ENCODE results near the gene SMG1.
"Not testable (repeated sequence)": the region's sequence is repeated elsewhere in the genome, so short reads cannot be mapped to it uniquely, and the experiment has no call there.

SMG1 gene

DNA sequence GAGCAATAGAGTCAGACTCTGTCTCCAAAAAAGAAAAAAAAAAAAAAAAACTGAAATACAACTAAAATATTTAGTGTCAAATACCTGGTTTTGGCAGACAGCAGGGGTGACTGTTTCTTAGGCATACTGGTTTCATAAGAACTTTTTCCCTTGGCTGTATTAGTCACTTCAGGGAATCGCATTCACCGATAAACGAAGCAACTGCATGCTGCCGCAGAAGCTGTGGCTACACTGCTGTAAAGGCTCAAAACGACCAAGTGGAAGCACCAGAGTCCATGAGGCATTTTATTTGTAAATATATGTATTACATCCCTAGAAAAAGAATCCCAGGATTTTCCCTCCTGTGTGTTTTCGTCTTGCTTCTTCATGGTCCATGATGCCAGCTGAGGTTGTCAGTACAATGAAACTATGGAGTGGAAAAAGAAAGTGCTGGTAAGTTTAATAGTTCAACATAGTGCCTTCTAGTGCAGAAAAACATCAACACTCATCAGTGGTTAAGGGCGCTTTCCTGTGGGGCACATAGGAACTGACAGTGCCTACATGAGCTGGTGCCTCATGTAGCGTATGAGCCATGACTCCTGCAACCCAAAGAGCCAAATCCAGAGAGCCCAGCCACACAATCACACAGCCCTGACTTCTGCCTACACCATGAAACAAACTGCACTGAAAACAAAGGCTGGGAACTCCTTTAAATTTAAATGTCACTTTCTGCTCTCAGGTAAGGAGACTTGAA lies 143.3 kb downstream of the SMG1 start:
- H4K20me1 ChIP-seq (ENCODE audit: insufficient read depth, low read length) = peaks cover 5% of the 10 kb centered on the region; the same call in 1 of the 2 replicates
- no peaks in the 10 kb centered on the region for H3K9me3 ChIP-seq (ENCODE audit: low read length)
- H3K27me3 ChIP-seq (ENCODE audit: insufficient read depth, low read length) = no peaks in the 10 kb centered on the region
- H3K4me3 ChIP-seq (ENCODE audit: low read depth, low read length, poor library complexity, severe bottlenecking) = no peak overlapping the region
- H3K27ac ChIP-seq (ENCODE audit: low read depth, low read length, poor library complexity, severe bottlenecking) = no peak overlapping the region
- TF ChIP-seq, protein P1, sequence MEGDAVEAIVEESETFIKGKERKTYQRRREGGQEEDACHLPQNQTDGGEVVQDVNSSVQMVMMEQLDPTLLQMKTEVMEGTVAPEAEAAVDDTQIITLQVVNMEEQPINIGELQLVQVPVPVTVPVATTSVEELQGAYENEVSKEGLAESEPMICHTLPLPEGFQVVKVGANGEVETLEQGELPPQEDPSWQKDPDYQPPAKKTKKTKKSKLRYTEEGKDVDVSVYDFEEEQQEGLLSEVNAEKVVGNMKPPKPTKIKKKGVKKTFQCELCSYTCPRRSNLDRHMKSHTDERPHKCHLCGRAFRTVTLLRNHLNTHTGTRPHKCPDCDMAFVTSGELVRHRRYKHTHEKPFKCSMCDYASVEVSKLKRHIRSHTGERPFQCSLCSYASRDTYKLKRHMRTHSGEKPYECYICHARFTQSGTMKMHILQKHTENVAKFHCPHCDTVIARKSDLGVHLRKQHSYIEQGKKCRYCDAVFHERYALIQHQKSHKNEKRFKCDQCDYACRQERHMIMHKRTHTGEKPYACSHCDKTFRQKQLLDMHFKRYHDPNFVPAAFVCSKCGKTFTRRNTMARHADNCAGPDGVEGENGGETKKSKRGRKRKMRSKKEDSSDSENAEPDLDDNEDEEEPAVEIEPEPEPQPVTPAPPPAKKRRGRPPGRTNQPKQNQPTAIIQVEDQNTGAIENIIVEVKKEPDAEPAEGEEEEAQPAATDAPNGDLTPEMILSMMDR (IDR thresholded peaks at IDR 0.05; ENCODE audit: low read length) = no peak
- TF ChIP-seq EZH2 (IDR thresholded peaks at IDR 0.05; ENCODE audit: borderline replicate concordance, low read length) = no peak
- H3K9ac ChIP-seq (ENCODE audit: low read length) = no peak overlapping the region
- peaks cover 55% of the 10 kb centered on the region for H3K36me3 ChIP-seq (ENCODE audit: insufficient read depth, low read length)
- H3K4me2 ChIP-seq (ENCODE audit: low read length) = no peak overlapping the region
- H3K79me2 ChIP-seq (ENCODE audit: insufficient read depth, low read length) = peaks cover 35% of the 10 kb centered on the region
- no peak overlapping the region for H2AFZ ChIP-seq (ENCODE audit: low read length)
- H3F3A ChIP-seq (ENCODE audit: insufficient read depth, low read length) = 0 out of 2 replicates have a peak, but pooled peaks cover 7% of the 10 kb centered on the region
- H3K4me1 ChIP-seq (ENCODE audit: insufficient read depth, low read length, severe bottlenecking) = peaks cover 30% of the 10 kb centered on the region
- no peaks in the 10 kb centered on the region for H3K9me2 ChIP-seq (ENCODE audit: low read depth, low read length)

DNA sequence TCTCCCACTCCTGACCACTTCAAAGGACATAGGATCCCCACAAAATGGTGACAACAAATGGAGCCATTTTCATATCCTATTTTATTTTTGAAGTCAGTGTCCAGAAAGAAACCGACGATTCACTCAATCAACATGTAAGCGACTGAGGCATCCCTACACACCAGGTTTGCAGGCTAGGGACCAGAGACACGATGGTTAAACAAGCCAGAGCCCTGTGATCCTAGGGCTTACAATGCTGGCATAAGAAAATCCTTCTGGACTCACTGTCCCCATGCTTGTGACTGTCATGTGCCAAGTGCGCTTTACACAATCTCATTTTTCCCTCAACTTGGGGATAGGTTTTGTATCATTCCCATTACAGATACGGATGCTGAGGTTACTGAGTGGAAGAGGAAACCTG lies 145.0 kb downstream of the SMG1 start:
- not testable (repeated sequence) for H3F3A ChIP-seq (ENCODE audit: insufficient read depth, low read length); H2AFZ ChIP-seq (ENCODE audit: low read length); H3K9me2 ChIP-seq (ENCODE audit: low read depth, low read length); H3K27me3 ChIP-seq (ENCODE audit: insufficient read depth, low read length); H3K9me3 ChIP-seq (ENCODE audit: low read length); H3K4me3 ChIP-seq (ENCODE audit: low read depth, low read length, poor library complexity, severe bottlenecking); H3K4me2 ChIP-seq (ENCODE audit: low read length); H3K27ac ChIP-seq (ENCODE audit: low read depth, low read length, poor library complexity, severe bottlenecking); H4K20me1 ChIP-seq (ENCODE audit: insufficient read depth, low read length); H3K9ac ChIP-seq (ENCODE audit: low read length)
- Histone ChIP-seq H3K4me1 (ENCODE audit: insufficient read depth, low read length, severe bottlenecking) (peaks cover 14% of the 10 kb centered on the region), H3K36me3 (ENCODE audit: insufficient read depth, low read length) (peaks cover 39% of the 10 kb centered on the region), H3K79me2 (ENCODE audit: insufficient read depth, low read length) (peaks cover 19% of the 10 kb centered on the region)

DNA sequence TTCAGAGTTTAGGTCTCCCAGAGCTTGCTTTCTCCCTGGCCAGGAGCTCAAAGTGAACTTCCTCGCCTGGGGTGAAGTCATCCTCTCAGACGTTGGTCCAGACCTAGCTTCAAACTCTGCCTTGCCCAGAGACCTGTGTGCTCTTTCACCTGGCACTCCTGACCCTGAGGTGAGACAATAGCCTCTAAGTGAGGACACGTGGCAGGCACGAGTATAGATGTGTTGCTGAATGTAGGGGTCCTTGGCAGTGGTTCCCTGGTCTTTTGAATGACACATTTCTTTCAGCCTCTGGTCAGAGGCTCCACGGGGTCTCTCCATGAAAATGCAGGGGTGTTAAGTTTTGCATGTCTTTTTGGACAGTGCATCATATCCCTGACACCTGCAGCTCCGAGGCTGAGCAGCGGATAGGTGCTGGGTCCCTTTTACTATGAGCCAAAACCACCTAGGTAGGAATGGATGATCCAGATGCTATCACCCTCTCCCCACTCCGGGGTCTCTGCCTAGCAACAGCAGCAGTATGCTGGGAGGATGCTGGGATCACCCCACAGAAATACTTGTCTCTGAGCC lies 145.7 kb downstream of the SMG1 start:
- Histone ChIP-seq H3K36me3 (ENCODE audit: insufficient read depth, low read length) (peaks cover 32% of the 10 kb centered on the region), H3K79me2 (ENCODE audit: insufficient read depth, low read length) (peaks cover 12% of the 10 kb centered on the region)
- H3F3A ChIP-seq (ENCODE audit: insufficient read depth, low read length); H3K9me3 ChIP-seq (ENCODE audit: low read length); H3K27me3 ChIP-seq (ENCODE audit: insufficient read depth, low read length); H3K4me1 ChIP-seq (ENCODE audit: insufficient read depth, low read length, severe bottlenecking); H3K9me2 ChIP-seq (ENCODE audit: low read depth, low read length); H3K4me2 ChIP-seq (ENCODE audit: low read length); H3K9ac ChIP-seq (ENCODE audit: low read length); H3K4me3 ChIP-seq (ENCODE audit: low read depth, low read length, poor library complexity, severe bottlenecking); H2AFZ ChIP-seq (ENCODE audit: low read length); H3K27ac ChIP-seq (ENCODE audit: low read depth, low read length, poor library complexity, severe bottlenecking); H4K20me1 ChIP-seq (ENCODE audit: insufficient read depth, low read length): not testable (repeated sequence)

DNA sequence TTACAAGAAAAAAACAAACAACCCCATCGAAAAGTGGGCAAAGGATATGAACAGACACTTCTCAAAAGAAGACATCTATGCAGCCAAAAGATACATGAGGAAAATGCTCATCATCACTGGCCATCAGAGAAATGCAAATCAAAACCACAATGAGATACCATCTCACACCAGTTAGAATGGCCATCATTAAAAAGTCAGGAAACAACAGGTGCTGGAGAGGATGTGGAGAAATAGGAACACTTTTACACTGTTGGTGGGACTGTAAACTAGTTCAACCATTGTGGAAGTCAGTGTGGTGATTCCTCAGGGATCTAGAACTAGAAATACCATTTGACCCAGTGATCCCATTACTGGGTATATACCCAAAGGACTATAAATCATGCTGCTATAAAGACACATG lies 148.5 kb downstream of the SMG1 start:
- not testable (repeated sequence) for H3K79me2 ChIP-seq (ENCODE audit: insufficient read depth, low read length); H3K9me2 ChIP-seq (ENCODE audit: low read depth, low read length); H3K4me1 ChIP-seq (ENCODE audit: insufficient read depth, low read length, severe bottlenecking); H3K27ac ChIP-seq (ENCODE audit: low read depth, low read length, poor library complexity, severe bottlenecking); H3K4me2 ChIP-seq (ENCODE audit: low read length); H2AFZ ChIP-seq (ENCODE audit: low read length); H3K27me3 ChIP-seq (ENCODE audit: insufficient read depth, low read length); H3F3A ChIP-seq (ENCODE audit: insufficient read depth, low read length); H4K20me1 ChIP-seq (ENCODE audit: insufficient read depth, low read length); H3K9ac ChIP-seq (ENCODE audit: low read length); H3K36me3 ChIP-seq (ENCODE audit: insufficient read depth, low read length); H3K9me3 ChIP-seq (ENCODE audit: low read length); H3K4me3 ChIP-seq (ENCODE audit: low read depth, low read length, poor library complexity, severe bottlenecking)

DNA sequence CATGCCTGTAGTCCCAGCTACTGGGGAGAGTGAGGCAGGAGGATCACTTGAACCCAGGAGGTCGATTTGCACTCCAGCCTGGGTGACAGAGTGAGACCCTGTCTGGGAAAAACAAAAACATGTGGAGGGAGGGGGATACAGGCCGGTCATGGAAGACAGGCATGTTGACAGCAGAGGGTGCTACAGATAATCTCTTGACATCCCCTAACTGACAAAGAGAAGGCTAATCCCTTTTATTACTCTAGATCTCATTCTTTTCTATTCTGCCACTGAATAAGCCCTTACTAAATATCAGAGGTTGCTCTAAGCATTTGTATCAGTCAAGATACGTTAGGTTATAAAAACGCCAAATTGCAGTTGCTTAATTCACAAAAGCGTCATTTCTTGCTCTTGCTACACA lies 149.9 kb downstream of the SMG1 start:
- H3K27me3 ChIP-seq (ENCODE audit: insufficient read depth, low read length); H3K4me1 ChIP-seq (ENCODE audit: insufficient read depth, low read length, severe bottlenecking); H2AFZ ChIP-seq (ENCODE audit: low read length); H3F3A ChIP-seq (ENCODE audit: insufficient read depth, low read length); H3K9me2 ChIP-seq (ENCODE audit: low read depth, low read length); H3K79me2 ChIP-seq (ENCODE audit: insufficient read depth, low read length); H3K9ac ChIP-seq (ENCODE audit: low read length); H3K4me2 ChIP-seq (ENCODE audit: low read length); H3K4me3 ChIP-seq (ENCODE audit: low read depth, low read length, poor library complexity, severe bottlenecking); H3K9me3 ChIP-seq (ENCODE audit: low read length); H3K36me3 ChIP-seq (ENCODE audit: insufficient read depth, low read length); H4K20me1 ChIP-seq (ENCODE audit: insufficient read depth, low read length); H3K27ac ChIP-seq (ENCODE audit: low read depth, low read length, poor library complexity, severe bottlenecking): not testable (repeated sequence)

DNA sequence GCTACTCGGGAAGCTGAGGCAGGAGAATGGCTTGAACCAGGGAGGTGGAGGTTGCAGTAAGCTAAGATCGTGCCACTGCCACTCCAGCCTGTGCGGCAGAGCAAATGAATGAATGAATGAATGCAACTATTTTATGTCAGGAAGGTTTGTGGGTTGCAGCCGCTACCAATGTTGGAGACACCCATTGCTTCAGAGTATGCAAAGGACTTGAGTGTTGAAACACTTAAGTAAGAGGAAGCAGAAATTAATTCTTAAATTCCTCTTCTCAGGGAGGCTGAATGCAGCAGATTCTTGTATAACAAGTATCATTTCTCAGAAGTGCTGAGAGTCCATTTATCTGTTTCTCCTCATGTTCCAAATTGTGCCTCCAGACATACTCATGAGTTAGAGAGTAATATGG lies 151.6 kb downstream of the SMG1 start:
- not testable (repeated sequence) for H3K9me2 ChIP-seq (ENCODE audit: low read depth, low read length); H3K27me3 ChIP-seq (ENCODE audit: insufficient read depth, low read length); H3K4me1 ChIP-seq (ENCODE audit: insufficient read depth, low read length, severe bottlenecking); H3K9ac ChIP-seq (ENCODE audit: low read length); H3K27ac ChIP-seq (ENCODE audit: low read depth, low read length, poor library complexity, severe bottlenecking); H3K9me3 ChIP-seq (ENCODE audit: low read length); H3K79me2 ChIP-seq (ENCODE audit: insufficient read depth, low read length); H3K4me2 ChIP-seq (ENCODE audit: low read length); H3K36me3 ChIP-seq (ENCODE audit: insufficient read depth, low read length); H3K4me3 ChIP-seq (ENCODE audit: low read depth, low read length, poor library complexity, severe bottlenecking); H4K20me1 ChIP-seq (ENCODE audit: insufficient read depth, low read length); H2AFZ ChIP-seq (ENCODE audit: low read length); H3F3A ChIP-seq (ENCODE audit: insufficient read depth, low read length)

DNA sequence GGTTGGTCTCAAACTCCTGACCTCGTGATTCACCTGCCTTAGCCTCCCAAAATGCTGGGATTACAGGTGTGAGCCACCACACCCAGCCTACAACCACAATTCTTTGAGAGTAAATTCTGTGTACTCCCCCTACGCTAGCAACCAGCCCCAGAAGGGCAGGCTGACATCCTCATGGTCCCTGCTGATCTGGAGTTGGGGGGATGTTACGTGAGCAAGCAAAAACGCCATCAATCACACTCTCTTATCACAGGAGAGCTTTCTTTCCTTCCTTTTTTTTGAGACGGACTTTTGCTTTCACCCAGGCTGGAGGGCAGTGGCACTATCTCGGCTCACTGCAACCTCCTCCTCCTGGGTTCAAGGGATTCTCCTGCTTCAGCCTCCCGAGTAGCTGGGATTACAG lies 154.0 kb downstream of the SMG1 start:
- H3K36me3 ChIP-seq (ENCODE audit: insufficient read depth, low read length); H2AFZ ChIP-seq (ENCODE audit: low read length); H3K9ac ChIP-seq (ENCODE audit: low read length); H3K27me3 ChIP-seq (ENCODE audit: insufficient read depth, low read length); H4K20me1 ChIP-seq (ENCODE audit: insufficient read depth, low read length); H3K4me3 ChIP-seq (ENCODE audit: low read depth, low read length, poor library complexity, severe bottlenecking); H3K4me2 ChIP-seq (ENCODE audit: low read length); H3F3A ChIP-seq (ENCODE audit: insufficient read depth, low read length); H3K9me2 ChIP-seq (ENCODE audit: low read depth, low read length); H3K79me2 ChIP-seq (ENCODE audit: insufficient read depth, low read length); H3K9me3 ChIP-seq (ENCODE audit: low read length); H3K27ac ChIP-seq (ENCODE audit: low read depth, low read length, poor library complexity, severe bottlenecking); H3K4me1 ChIP-seq (ENCODE audit: insufficient read depth, low read length, severe bottlenecking): not testable (repeated sequence)

All from OCI-LY1 (cell line).